ENCODE data around the gene CYTH4. TPM values are rescaled to one million over a fixed set of nuclear protein-coding genes. Genes with fewer than 3 reads are reported as not detected.
"Not testable (repeated sequence)": the region's sequence is repeated elsewhere in the genome, so short reads cannot be mapped to it uniquely, and the experiment has no call there.

The CYTH4 gene
- total RNA-seq, 1 experiment from 2014 or later, result 3.8 TPM

GRCh38 chr22:37249986-37250385 is 32.3 kb upstream of the CYTH4 start:
- no peaks in the 10 kb centered on the region for H3K9me2 ChIP-seq (ENCODE audit: insufficient read depth)
- ChIA-PET POLR2A (no interaction called here), RAD21 (ENCODE audit: low non-redundant PET in 1 of 2, low total read pairs in 2 of 2, uncharacterized antibody in 2 of 2, unreplicated experiment in 2 of 2) (no interaction called here), CTCF (interaction anchor here (3.7 kb wide), 1 partner anchor 10 kb away, joined by 23 read pairs; no protein-coding TSS in a partner anchor)
- no peak overlapping the region for H3K4me2 ChIP-seq (ENCODE audit: low read length)
- H2AFZ ChIP-seq (ENCODE audit: low read depth, low read length, poor library complexity, severe bottlenecking), result no peak overlapping the region
- no peaks in the 10 kb centered on the region for H3K9me3 ChIP-seq (ENCODE audit: control insufficient read depth in 1 of 2, insufficient read depth in 1 of 2, low read depth in 1 of 2, low read length in 2 of 2)
- H3K4me3 ChIP-seq (replicated peaks in 1 of 2; ENCODE audit: low read depth in 1 of 2, low read length in 2 of 2), result no peak overlapping the region
- H3K27ac ChIP-seq (ENCODE audit: low read depth, low read length), result no peak overlapping the region
- no peaks in the 10 kb centered on the region for H4K20me1 ChIP-seq (ENCODE audit: insufficient read depth)
- BruUV-seq (replicated peaks), result no TSS peak
- intact Hi-C loops (cut with micrococcal nuclease), result no loop called here
- peaks cover 21 to 22% of the 10 kb centered on the region in 2 experiments for H3K4me1 ChIP-seq (ENCODE audit: control insufficient read depth in 1 of 2, insufficient read depth in 2 of 2, low read length in 2 of 2)
- no peaks in the 10 kb centered on the region for H3K36me3 ChIP-seq (ENCODE audit: control insufficient read depth in 1 of 2, insufficient read depth in 2 of 2, low read length in 2 of 2)
- H3K79me2 ChIP-seq (ENCODE audit: insufficient read depth, low read length), result no peaks in the 10 kb centered on the region
- TF ChIP-seq TCF7L2 (IDR thresholded peaks at IDR 0.05; ENCODE audit: borderline replicate concordance, extremely low read depth, insufficient read depth, insufficient read length), result no peak
- no peak for TF ChIP-seq ZNF274 (IDR thresholded peaks at IDR 0.05; ENCODE audit: low read depth, low read length)
- no peak for TF ChIP-seq SIN3A (IDR thresholded peaks at IDR 0.05; ENCODE audit: low read depth)
- no peak for TF ChIP-seq CEBPB (IDR thresholded peaks at IDR 0.05; ENCODE audit: low read depth)
- TF ChIP-seq REST (IDR thresholded peaks at IDR 0.05; ENCODE audit: low read depth), result no peak
- no peak for TF ChIP-seq ELF1 (IDR thresholded peaks at IDR 0.05; ENCODE audit: borderline replicate concordance, low read depth)
- no peak for TF ChIP-seq ZBTB33 (IDR thresholded peaks at IDR 0.05; ENCODE audit: extremely low read depth, insufficient replicate concordance, low read length)
- TF ChIP-seq CBX3 (IDR thresholded peaks at IDR 0.05; ENCODE audit: low read depth), result no peak
- TF ChIP-seq EZH2 (IDR thresholded peaks at IDR 0.05), result no peak
- no peak for TF ChIP-seq YY1 (IDR thresholded peaks at IDR 0.05; ENCODE audit: extremely low read depth, insufficient replicate concordance, low read depth, low read length)
- no peak for TF ChIP-seq FOSL1 (IDR thresholded peaks at IDR 0.05; ENCODE audit: low read depth)
- DNase-seq (ENCODE audit: low read depth, low spot score) (no peak), ATAC-seq (no peak)
- no peaks in the 10 kb centered on the region for H3K27me3 ChIP-seq (ENCODE audit: insufficient read depth, low read length)
- no peak overlapping the region for H3K9ac ChIP-seq (ENCODE audit: low read length)

GRCh38 chr22:37251836-37252235 is 30.5 kb upstream of the CYTH4 start:
- peaks cover 24 to 28% of the 10 kb centered on the region in 2 experiments for H3K4me1 ChIP-seq (ENCODE audit: control insufficient read depth in 1 of 2, insufficient read depth in 2 of 2, low read length in 2 of 2)
- intact Hi-C loops (cut with micrococcal nuclease); ATAC-seq; H3K9ac ChIP-seq (ENCODE audit: low read length); H3K4me3 ChIP-seq (replicated peaks in 1 of 2; ENCODE audit: low read depth in 1 of 2, low read length in 2 of 2); CTCF ChIA-PET; H3K36me3 ChIP-seq (ENCODE audit: control insufficient read depth in 1 of 2, insufficient read depth in 2 of 2, low read length in 2 of 2); H3K79me2 ChIP-seq (ENCODE audit: insufficient read depth, low read length); DNase-seq (ENCODE audit: low read depth, low spot score); H3K9me3 ChIP-seq (ENCODE audit: control insufficient read depth in 1 of 2, insufficient read depth in 1 of 2, low read depth in 1 of 2, low read length in 2 of 2); H3K9me2 ChIP-seq (ENCODE audit: insufficient read depth); BruUV-seq (replicated peaks); H3K27me3 ChIP-seq (ENCODE audit: insufficient read depth, low read length); H3K27ac ChIP-seq (ENCODE audit: low read depth, low read length); H4K20me1 ChIP-seq (ENCODE audit: insufficient read depth); H3K4me2 ChIP-seq (ENCODE audit: low read length); H2AFZ ChIP-seq (ENCODE audit: low read depth, low read length, poor library complexity, severe bottlenecking); POLR2A ChIA-PET; RAD21 ChIA-PET (ENCODE audit: low non-redundant PET in 1 of 2, low total read pairs in 2 of 2, uncharacterized antibody in 2 of 2, unreplicated experiment in 2 of 2): not testable (repeated sequence)

All from HCT116 (cell line).